Vagina (tissue), 2 donors: Measurements from ENCODE around the gene GNG4. TPM values are rescaled to one million over a fixed set of nuclear protein-coding genes. Genes with fewer than 3 reads are reported as not detected.

Source experiments
- DNase-seq, 2 donors: peaks; one replicate each; pipeline ENCODE4 v3.0.0-alpha.2; 2017; ENCODE audit errors: extremely low spot score in 2 of 2
- H3K27ac ChIP-seq: fragments of 200-600 bp; sonication (generic); one replicate; pipeline ENCODE4 v1.5.1; 2019
- H3K27me3 ChIP-seq: fragments of 200-600 bp; sonication (generic); one replicate; pipeline ENCODE4 v1.5.1; 2019
- H3K36me3 ChIP-seq, 2 donors: fragments of 200-600 bp; sonication (generic); one replicate each; pipeline ENCODE4 v1.5.1; 2017 to 2019
- H3K4me1 ChIP-seq: fragments of 200-600 bp; sonication (generic); one replicate; pipeline ENCODE4 v1.5.1; 2019
- H3K4me3 ChIP-seq, 2 donors: fragments of 200-600 bp; sonication (generic); 1 replicate in 1 of 2; 2 replicates in 1 of 2; pipeline ENCODE4 v1.5.1; 2016 to 2019
- H3K9me3 ChIP-seq: fragments of 200-600 bp; sonication (generic); one replicate; pipeline ENCODE4 v1.5.1; 2019
- CTCF ChIP-seq, 3 experiments: fragments of 450-650 bp in 2 of 3; fragments of 200-600 bp in 1 of 3; sonication (generic) in 1 of 3; IDR thresholded peaks; one replicate each; pipeline ENCODE4 v1.5.1; 2017 to 2019; ENCODE audit warnings: antibody characterized with exemption in 3 of 3, mild to moderate bottlenecking in 2 of 3, moderate library complexity in 2 of 3
- POLR2A ChIP-seq, 2 donors: fragments of 450-650 bp; IDR thresholded peaks; one replicate each; pipeline ENCODE4 v1.6.1; 2017; ENCODE audit warnings: antibody characterized with exemption in 2 of 2, mild to moderate bottlenecking in 2 of 2, moderate library complexity in 2 of 2
- POLR2AphosphoS5 ChIP-seq, 2 donors: sonication (generic); formaldehyde crosslinking; IDR thresholded peaks; one replicate each; pipeline ENCODE4 v1.9.0; 2017; ENCODE audit warnings: antibody characterized with exemption in 2 of 2, mild to moderate bottlenecking in 2 of 2, low read depth in 1 of 2; ENCODE audit not compliant: insufficient read depth in 1 of 2
- intact Hi-C: fragments of 100-400 bp; cut with DNase I; formaldehyde crosslinking; loops from one replicate; pipeline ENCODE4 v1.15.1; 2023
- total RNA-seq: library from RNA; depleted of rRNA; stranded (reverse); fragments of >200 nt; gene quantifications from one replicate; pipeline ENCODE4 v1.2.3, GENCODE V29; 2016

GNG4 gene
- total RNA-seq, 1 donor from 2014 or later = 6.6 TPM

- intact Hi-C loops = no loop called here
- TF ChIP-seq POLR2AphosphoS5 (IDR thresholded peaks at IDR 0.05; ENCODE audit: insufficient read depth in 1 of 2, low read depth in 1 of 2) (no peak), CTCF (IDR thresholded peaks at IDR 0.05) (no peak), POLR2A (IDR thresholded peaks at IDR 0.05) (no peak)
- H3K27me3 ChIP-seq = no peaks in the 10 kb centered on the region
- DNase-seq = no peak
- no peak overlapping the region for H3K4me3 ChIP-seq
- H3K4me1 ChIP-seq = no peaks in the 10 kb centered on the region
- H3K27ac ChIP-seq = no peak overlapping the region
- peaks cover 0 to 66% of the 10 kb centered on the region in 2 donors for H3K36me3 ChIP-seq
- H3K9me3 ChIP-seq = peaks cover 13% of the 10 kb centered on the region
These were observed 22.4 kb upstream of the GNG4 start for GRCh38 chr1:235671992-235672391.

GRCh38 chr1:235670157-235670776 lies 20.7 kb upstream of the GNG4 start:
- DNase-seq = no peak
- intact Hi-C loops = no loop called here
- H3K4me1 ChIP-seq = no peaks in the 10 kb centered on the region
- peaks cover 0 to 49% of the 10 kb centered on the region in 2 donors for H3K36me3 ChIP-seq
- no peak for TF ChIP-seq POLR2A (IDR thresholded peaks at IDR 0.05)
- TF ChIP-seq POLR2AphosphoS5 (IDR thresholded peaks at IDR 0.05; ENCODE audit: insufficient read depth in 1 of 2, low read depth in 1 of 2) = no peak
- TF ChIP-seq CTCF (IDR thresholded peaks at IDR 0.05) = no peak
- no peak overlapping the region for H3K4me3 ChIP-seq
- no peak overlapping the region for H3K27ac ChIP-seq
- H3K9me3 ChIP-seq = peaks cover 13% of the 10 kb centered on the region
- no peaks in the 10 kb centered on the region for H3K27me3 ChIP-seq

GRCh38 chr1:235669277-235669676 lies 19.7 kb upstream of the GNG4 start:
- intact Hi-C loops = no loop called here
- TF ChIP-seq POLR2A (IDR thresholded peaks at IDR 0.05) (no peak), POLR2AphosphoS5 (IDR thresholded peaks at IDR 0.05; ENCODE audit: insufficient read depth in 1 of 2, low read depth in 1 of 2) (no peak), CTCF (IDR thresholded peaks at IDR 0.05) (no peak)
- Histone ChIP-seq H3K9me3 (peaks cover 13% of the 10 kb centered on the region), H3K4me3 (no peak overlapping the region), H3K36me3 (peaks cover 0 to 47% of the 10 kb centered on the region in 2 donors), H3K4me1 (no peaks in the 10 kb centered on the region), H3K27me3 (no peaks in the 10 kb centered on the region), H3K27ac (no peak overlapping the region)
- DNase-seq = no peak

- Histone ChIP-seq H3K4me3 (no peak overlapping the region), H3K27ac (no peak overlapping the region), H3K9me3 (no peaks in the 10 kb centered on the region), H3K4me1 (no peaks in the 10 kb centered on the region), H3K36me3 (peaks cover 0 to 17% of the 10 kb centered on the region in 2 donors), H3K27me3 (no peaks in the 10 kb centered on the region)
- intact Hi-C loops = no loop called here
- no peak for TF ChIP-seq POLR2A (IDR thresholded peaks at IDR 0.05)
- TF ChIP-seq CTCF (IDR thresholded peaks at IDR 0.05) = no peak
- no peak for DNase-seq
These were observed 14.0 kb upstream of the GNG4 start for GRCh38 chr1:235663628-235664027.

- intact Hi-C loops = no loop called here
- H3K36me3 ChIP-seq = peaks cover 0 to 17% of the 10 kb centered on the region in 2 donors
- H3K4me3 ChIP-seq = no peak overlapping the region
- TF ChIP-seq POLR2A (IDR thresholded peaks at IDR 0.05) (no peak), CTCF (IDR thresholded peaks at IDR 0.05) (no peak)
- H3K27me3 ChIP-seq = no peaks in the 10 kb centered on the region
- no peaks in the 10 kb centered on the region for H3K9me3 ChIP-seq
- DNase-seq = no peak
- H3K4me1 ChIP-seq = no peaks in the 10 kb centered on the region
- H3K27ac ChIP-seq = no peak overlapping the region
These were observed 12.0 kb upstream of the GNG4 start for GRCh38 chr1:235661568-235661967.
